GM23338 (cell line): Measurements from ENCODE around the gene PPP2R5E. TPM values are rescaled to one million over a fixed set of nuclear protein-coding genes. Genes with fewer than 3 reads are reported as not detected.

ENCODE experiments used
- ATAC-seq: fragments of 200-7000 bp; cut with Tn5 transposase; 3 replicates; pipeline ENCODE4 v1.9.1; 2020
- DNase-seq: peaks from one replicate; pipeline ENCODE4 v3.0.0-alpha.2; 2015; ENCODE audit warnings: low spot score
- H2AFZ ChIP-seq: fragments of 200-600 bp; sonication (generic); 2 replicates; pipeline ENCODE4 v1.8.0; 2016; ENCODE audit warnings: antibody characterized with exemption, mild to moderate bottlenecking, moderate library complexity
- H3F3A ChIP-seq: fragments of 200-600 bp; sonication (generic); replicated peaks from 2 replicates; pipeline ENCODE4 v1.8.0; 2017; ENCODE audit warnings: antibody characterized with exemption, mixed run types, low read depth
- H3K27ac ChIP-seq: fragments of 200-600 bp; sonication (generic); 2 replicates; pipeline ENCODE4 v1.6.1; 2016; ENCODE audit warnings: low read depth
- H3K27me3 ChIP-seq: fragments of 200-600 bp; sonication (generic); 2 replicates; pipeline ENCODE4 v1.8.0; 2016; ENCODE audit warnings: mild to moderate bottlenecking, mixed run types, moderate library complexity; ENCODE audit not compliant: insufficient read depth
- H3K36me3 ChIP-seq: fragments of 200-600 bp; sonication (generic); 2 replicates; pipeline ENCODE4 v1.8.0; 2016; ENCODE audit warnings: mild to moderate bottlenecking; ENCODE audit not compliant: insufficient read depth
- H3K4me1 ChIP-seq: fragments of 200-600 bp; sonication (generic); 2 replicates; pipeline ENCODE4 v1.8.0; 2016; ENCODE audit warnings: mild to moderate bottlenecking, moderate library complexity; ENCODE audit not compliant: insufficient read depth
- H3K4me2 ChIP-seq: fragments of 200-600 bp; sonication (generic); 2 replicates; pipeline ENCODE4 v1.7.1; 2017; ENCODE audit warnings: mixed run types
- H3K4me3 ChIP-seq: fragments of 200-600 bp; sonication (generic); 2 replicates; pipeline ENCODE4 v1.6.1; 2016; ENCODE audit warnings: mixed run types
- H3K79me2 ChIP-seq: fragments of 200-600 bp; sonication (generic); replicated peaks from 2 replicates; pipeline ENCODE4 v1.8.0; 2017; ENCODE audit warnings: mild to moderate bottlenecking; ENCODE audit not compliant: insufficient read depth
- H3K9me2 ChIP-seq: fragments of 200-600 bp; sonication (generic); 2 replicates; pipeline ENCODE4 v1.8.0; 2017; ENCODE audit not compliant: insufficient read depth
- H4K20me1 ChIP-seq: fragments of 200-600 bp; sonication (generic); replicated peaks from 2 replicates; pipeline ENCODE4 v1.8.0; 2017; ENCODE audit warnings: mild to moderate bottlenecking; ENCODE audit not compliant: insufficient read depth
- H3K27ac Mint-ChIP-seq: 2 replicates; pipeline ENCODE4 v1.8.0; 2020; ENCODE audit warnings: inconsistent platforms, mild to moderate bottlenecking, moderate library complexity, mixed read lengths
- H3K27me3 Mint-ChIP-seq: 3 replicates; pipeline ENCODE4 v1.8.0; 2022; ENCODE audit warnings: low read depth, mild to moderate bottlenecking, moderate library complexity, mixed read lengths, inconsistent platforms; ENCODE audit not compliant: insufficient read depth, poor library complexity
- H3K36me3 Mint-ChIP-seq: 3 replicates; pipeline ENCODE4 v1.8.0; 2021; ENCODE audit warnings: low read depth, mild to moderate bottlenecking, inconsistent platforms, moderate library complexity, mixed read lengths
- H3K4me1 Mint-ChIP-seq: 3 replicates; pipeline ENCODE4 v1.8.0; 2020; ENCODE audit warnings: mild to moderate bottlenecking, inconsistent platforms, mixed read lengths
- H3K4me3 Mint-ChIP-seq: 3 replicates; pipeline ENCODE4 v1.8.0; 2021; ENCODE audit warnings: moderate library complexity, mild to moderate bottlenecking, inconsistent platforms, mixed read lengths
- H3K9me3 Mint-ChIP-seq: 3 replicates; pipeline ENCODE4 v1.8.0; 2020; ENCODE audit warnings: moderate library complexity, mild to moderate bottlenecking, inconsistent platforms, mixed read lengths
- CREB1 ChIP-seq: fragments of 250-450 bp; sonication (Bioruptor Pico); IDR thresholded peaks from 2 replicates; pipeline ENCODE4 v1.5.0; 2020; ENCODE audit warnings: low read depth, mild to moderate bottlenecking, moderate library complexity
- JUNB ChIP-seq: IDR thresholded peaks from one replicate; pipeline ENCODE4 v1.6.1; 2016; ENCODE audit warnings: antibody characterized with exemption; ENCODE audit not compliant: unreplicated experiment
- NANOG ChIP-seq: IDR thresholded peaks from 2 replicates; pipeline ENCODE4 v1.6.1; 2016; ENCODE audit warnings: antibody characterized with exemption, borderline replicate concordance
- POLR2AphosphoS5 ChIP-seq: IDR thresholded peaks from 2 replicates; pipeline ENCODE4 v1.6.1; 2016; ENCODE audit warnings: antibody characterized with exemption, low read depth
- STAT1 ChIP-seq: IDR thresholded peaks from one replicate; pipeline ENCODE4 v1.6.1; 2016; ENCODE audit warnings: antibody characterized with exemption; ENCODE audit not compliant: unreplicated experiment
- polyA plus RNA-seq: library from polyadenylated mRNA; unstranded; fragments of >200 nt; fragmentation: Nextera tagmentation; extraction: Ambion mirVana; gene quantifications from 2 replicates; pipeline ENCODE4 v1.2.1, GENCODE V29; 2016
- total RNA-seq: library from RNA; depleted of rRNA; stranded (reverse); fragments of >200 nt; shearing (Covaris generic); gene quantifications from 2 replicates; pipeline ENCODE4 v1.2.3, GENCODE V29; 2014
- TF ChIP-seq, protein P1 (sequence below): IDR thresholded peaks from 2 replicates; pipeline ENCODE4 v1.6.1; 2016; ENCODE audit warnings: antibody characterized with exemption
- TF ChIP-seq, protein P2 (sequence below): fragments of 250-450 bp; sonication (Bioruptor Pico); IDR thresholded peaks from 2 replicates; pipeline ENCODE4 v1.5.0; 2020; ENCODE audit warnings: mild to moderate bottlenecking, moderate library complexity
- TF ChIP-seq, protein P3 (sequence below), 2 experiments: fragments of 200-600 bp in 1 of 2; sonication (generic) in 1 of 2; conservative IDR thresholded peaks; 2 replicates each; pipeline versions ENCODE4 v1.5.1 to v1.6.1; 2016 to 2017; ENCODE audit warnings: antibody characterized with exemption in 2 of 2, low read depth in 2 of 2, mild to moderate bottlenecking in 2 of 2, moderate library complexity in 1 of 2

Gene PPP2R5E
- total and polyA plus RNA-seq, 2 experiments from 2014 or later = 40.9 to 45.5 TPM

DNA sequence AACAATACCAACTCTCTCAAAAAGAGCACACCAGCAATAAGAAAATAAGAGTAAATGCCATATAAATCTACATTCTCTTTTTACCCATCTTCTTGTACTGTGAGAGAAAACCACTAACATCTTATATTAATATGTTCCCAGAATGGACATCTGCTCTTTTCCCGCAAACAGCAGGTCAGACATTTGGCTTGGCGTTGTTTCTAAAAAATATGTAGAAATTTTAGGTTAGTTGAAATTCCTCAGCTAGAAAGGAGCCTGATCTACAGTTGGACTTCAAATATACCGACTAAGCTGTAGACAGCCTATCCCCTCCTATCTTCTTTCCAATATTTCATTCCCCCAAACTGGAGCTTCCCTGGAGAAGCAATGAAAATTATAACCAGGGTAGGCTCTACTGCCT lies 88.7 kb downstream of the PPP2R5E start:
- no peaks in the 10 kb centered on the region for H3K36me3 ChIP-seq
- peaks cover 8% of the 10 kb centered on the region; the same call in 2 of the 3 replicates for H3K36me3 Mint-ChIP-seq
- peaks cover 6% of the 10 kb centered on the region; the same call in 2 of the 3 replicates for H3K4me1 Mint-ChIP-seq
- H4K20me1 ChIP-seq = peaks cover 41% of the 10 kb centered on the region
- no peak overlapping the region for H3K4me3 Mint-ChIP-seq
- H3K9me3 Mint-ChIP-seq = no peaks in the 10 kb centered on the region
- no peak for ATAC-seq
- no peak overlapping the region for H2AFZ ChIP-seq
- H3K4me2 ChIP-seq = no peak overlapping the region
- H3K27ac ChIP-seq = no peak overlapping the region
- no peak for TF ChIP-seq CREB1 (CRISPR knock-in tag)
- TF ChIP-seq STAT1 = no peak
- TF ChIP-seq, protein P1, sequence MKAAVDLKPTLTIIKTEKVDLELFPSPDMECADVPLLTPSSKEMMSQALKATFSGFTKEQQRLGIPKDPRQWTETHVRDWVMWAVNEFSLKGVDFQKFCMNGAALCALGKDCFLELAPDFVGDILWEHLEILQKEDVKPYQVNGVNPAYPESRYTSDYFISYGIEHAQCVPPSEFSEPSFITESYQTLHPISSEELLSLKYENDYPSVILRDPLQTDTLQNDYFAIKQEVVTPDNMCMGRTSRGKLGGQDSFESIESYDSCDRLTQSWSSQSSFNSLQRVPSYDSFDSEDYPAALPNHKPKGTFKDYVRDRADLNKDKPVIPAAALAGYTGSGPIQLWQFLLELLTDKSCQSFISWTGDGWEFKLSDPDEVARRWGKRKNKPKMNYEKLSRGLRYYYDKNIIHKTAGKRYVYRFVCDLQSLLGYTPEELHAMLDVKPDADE = no peak
- no peak for TF ChIP-seq JUNB
- TF ChIP-seq NANOG = no peak
- TF ChIP-seq, protein P2, sequence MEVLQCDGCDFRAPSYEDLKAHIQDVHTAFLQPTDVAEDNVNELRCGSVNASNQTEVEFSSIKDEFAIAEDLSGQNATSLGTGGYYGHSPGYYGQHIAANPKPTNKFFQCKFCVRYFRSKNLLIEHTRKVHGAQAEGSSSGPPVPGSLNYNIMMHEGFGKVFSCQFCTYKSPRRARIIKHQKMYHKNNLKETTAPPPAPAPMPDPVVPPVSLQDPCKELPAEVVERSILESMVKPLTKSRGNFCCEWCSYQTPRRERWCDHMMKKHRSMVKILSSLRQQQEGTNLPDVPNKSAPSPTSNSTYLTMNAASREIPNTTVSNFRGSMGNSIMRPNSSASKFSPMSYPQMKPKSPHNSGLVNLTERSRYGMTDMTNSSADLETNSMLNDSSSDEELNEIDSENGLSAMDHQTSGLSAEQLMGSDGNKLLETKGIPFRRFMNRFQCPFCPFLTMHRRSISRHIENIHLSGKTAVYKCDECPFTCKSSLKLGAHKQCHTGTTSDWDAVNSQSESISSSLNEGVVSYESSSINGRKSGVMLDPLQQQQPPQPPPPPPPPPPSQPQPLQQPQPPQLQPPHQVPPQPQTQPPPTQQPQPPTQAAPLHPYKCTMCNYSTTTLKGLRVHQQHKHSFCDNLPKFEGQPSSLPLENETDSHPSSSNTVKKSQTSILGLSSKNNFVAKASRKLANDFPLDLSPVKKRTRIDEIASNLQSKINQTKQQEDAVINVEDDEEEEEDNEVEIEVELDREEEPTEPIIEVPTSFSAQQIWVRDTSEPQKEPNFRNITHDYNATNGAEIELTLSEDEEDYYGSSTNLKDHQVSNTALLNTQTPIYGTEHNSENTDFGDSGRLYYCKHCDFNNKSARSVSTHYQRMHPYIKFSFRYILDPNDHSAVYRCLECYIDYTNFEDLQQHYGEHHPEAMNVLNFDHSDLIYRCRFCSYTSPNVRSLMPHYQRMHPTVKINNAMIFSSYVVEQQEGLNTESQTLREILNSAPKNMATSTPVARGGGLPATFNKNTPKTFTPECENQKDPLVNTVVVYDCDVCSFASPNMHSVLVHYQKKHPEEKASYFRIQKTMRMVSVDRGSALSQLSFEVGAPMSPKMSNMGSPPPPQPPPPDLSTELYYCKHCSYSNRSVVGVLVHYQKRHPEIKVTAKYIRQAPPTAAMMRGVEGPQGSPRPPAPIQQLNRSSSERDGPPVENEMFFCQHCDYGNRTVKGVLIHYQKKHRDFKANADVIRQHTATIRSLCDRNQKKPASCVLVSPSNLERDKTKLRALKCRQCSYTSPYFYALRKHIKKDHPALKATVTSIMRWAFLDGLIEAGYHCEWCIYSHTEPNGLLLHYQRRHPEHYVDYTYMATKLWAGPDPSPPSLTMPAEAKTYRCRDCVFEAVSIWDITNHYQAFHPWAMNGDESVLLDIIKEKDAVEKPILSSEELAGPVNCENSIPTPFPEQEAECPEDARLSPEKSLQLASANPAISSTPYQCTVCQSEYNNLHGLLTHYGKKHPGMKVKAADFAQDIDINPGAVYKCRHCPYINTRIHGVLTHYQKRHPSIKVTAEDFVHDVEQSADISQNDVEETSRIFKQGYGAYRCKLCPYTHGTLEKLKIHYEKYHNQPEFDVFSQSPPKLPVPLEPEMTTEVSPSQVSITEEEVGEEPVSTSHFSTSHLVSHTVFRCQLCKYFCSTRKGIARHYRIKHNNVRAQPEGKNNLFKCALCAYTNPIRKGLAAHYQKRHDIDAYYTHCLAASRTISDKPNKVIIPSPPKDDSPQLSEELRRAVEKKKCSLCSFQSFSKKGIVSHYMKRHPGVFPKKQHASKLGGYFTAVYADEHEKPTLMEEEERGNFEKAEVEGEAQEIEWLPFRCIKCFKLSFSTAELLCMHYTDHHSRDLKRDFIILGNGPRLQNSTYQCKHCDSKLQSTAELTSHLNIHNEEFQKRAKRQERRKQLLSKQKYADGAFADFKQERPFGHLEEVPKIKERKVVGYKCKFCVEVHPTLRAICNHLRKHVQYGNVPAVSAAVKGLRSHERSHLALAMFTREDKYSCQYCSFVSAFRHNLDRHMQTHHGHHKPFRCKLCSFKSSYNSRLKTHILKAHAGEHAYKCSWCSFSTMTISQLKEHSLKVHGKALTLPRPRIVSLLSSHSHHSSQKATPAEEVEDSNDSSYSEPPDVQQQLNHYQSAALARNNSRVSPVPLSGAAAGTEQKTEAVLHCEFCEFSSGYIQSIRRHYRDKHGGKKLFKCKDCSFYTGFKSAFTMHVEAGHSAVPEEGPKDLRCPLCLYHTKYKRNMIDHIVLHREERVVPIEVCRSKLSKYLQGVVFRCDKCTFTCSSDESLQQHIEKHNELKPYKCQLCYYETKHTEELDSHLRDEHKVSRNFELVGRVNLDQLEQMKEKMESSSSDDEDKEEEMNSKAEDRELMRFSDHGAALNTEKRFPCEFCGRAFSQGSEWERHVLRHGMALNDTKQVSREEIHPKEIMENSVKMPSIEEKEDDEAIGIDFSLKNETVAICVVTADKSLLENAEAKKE (CRISPR knock-in tag) = no peak
- TF ChIP-seq POLR2AphosphoS5 = no peak
- TF ChIP-seq, protein P3, sequence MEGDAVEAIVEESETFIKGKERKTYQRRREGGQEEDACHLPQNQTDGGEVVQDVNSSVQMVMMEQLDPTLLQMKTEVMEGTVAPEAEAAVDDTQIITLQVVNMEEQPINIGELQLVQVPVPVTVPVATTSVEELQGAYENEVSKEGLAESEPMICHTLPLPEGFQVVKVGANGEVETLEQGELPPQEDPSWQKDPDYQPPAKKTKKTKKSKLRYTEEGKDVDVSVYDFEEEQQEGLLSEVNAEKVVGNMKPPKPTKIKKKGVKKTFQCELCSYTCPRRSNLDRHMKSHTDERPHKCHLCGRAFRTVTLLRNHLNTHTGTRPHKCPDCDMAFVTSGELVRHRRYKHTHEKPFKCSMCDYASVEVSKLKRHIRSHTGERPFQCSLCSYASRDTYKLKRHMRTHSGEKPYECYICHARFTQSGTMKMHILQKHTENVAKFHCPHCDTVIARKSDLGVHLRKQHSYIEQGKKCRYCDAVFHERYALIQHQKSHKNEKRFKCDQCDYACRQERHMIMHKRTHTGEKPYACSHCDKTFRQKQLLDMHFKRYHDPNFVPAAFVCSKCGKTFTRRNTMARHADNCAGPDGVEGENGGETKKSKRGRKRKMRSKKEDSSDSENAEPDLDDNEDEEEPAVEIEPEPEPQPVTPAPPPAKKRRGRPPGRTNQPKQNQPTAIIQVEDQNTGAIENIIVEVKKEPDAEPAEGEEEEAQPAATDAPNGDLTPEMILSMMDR (conservative IDR thresholded peaks at IDR 0.05; ENCODE audit: low read depth in 2 of 2) = no peak
- no peak for DNase-seq
- peaks cover 3% of the 10 kb centered on the region for H3K27me3 Mint-ChIP-seq
- H3K9me2 ChIP-seq = no peaks in the 10 kb centered on the region
- H3K4me1 ChIP-seq = no peaks in the 10 kb centered on the region
- no peak overlapping the region for H3K4me3 ChIP-seq
- H3K79me2 ChIP-seq = peaks cover 98% of the 10 kb centered on the region
- H3F3A ChIP-seq = no peaks in the 10 kb centered on the region
- no peaks in the 10 kb centered on the region for H3K27me3 ChIP-seq
- no peak overlapping the region for H3K27ac Mint-ChIP-seq
